HEK293 (cell line): ENCODE data around the gene OR1Q1.

Source experiments
- CTCF ChIA-PET: fragments of 350-600 bp; formaldehyde crosslinking; extraction: SDS; loops from one replicate; lab custom pipeline; 2021; ENCODE audit warnings: antibody characterized with exemption; lab: Yijun Ruan, JAX
- POLR2A ChIA-PET: fragments of 300-600 bp; formaldehyde crosslinking; extraction: SDS; loops from one replicate; lab custom pipeline; 2020; ENCODE audit warnings: antibody characterized with exemption, inconsistent platforms; lab: Yijun Ruan, JAX
- H3K27ac ChIP-seq: fragments of 200-500 bp; sonication (Bioruptor generic); 2 replicates; pipeline ENCODE4 v1.5.1; 2014; ENCODE audit warnings: low read depth, low read length, control low read depth, inconsistent platforms; ENCODE audit errors: extremely low read depth
- H3K36me3 ChIP-seq, 2 experiments: fragments of 200-500 bp in 1 of 2; sonication (Bioruptor generic) in 1 of 2; 1 replicate in 1 of 2; 2 replicates in 1 of 2; pipeline ENCODE4 v1.5.1; 2014 to 2017; ENCODE audit warnings: inconsistent platforms in 2 of 2, low read length in 2 of 2; ENCODE audit not compliant: control insufficient read depth in 2 of 2, insufficient read depth in 1 of 2
- H3K4me1 ChIP-seq: fragments of 200-500 bp; sonication (Bioruptor generic); 2 replicates; pipeline ENCODE4 v1.5.1; 2014; ENCODE audit warnings: mild to moderate bottlenecking, low read length, inconsistent platforms; ENCODE audit not compliant: control insufficient read depth, insufficient read depth
- H3K4me3 ChIP-seq: 2 replicates; pipeline ENCODE4 v1.5.1; 2011; ENCODE audit warnings: low read depth, mild to moderate bottlenecking, control low read depth, low read length, moderate library complexity
- H3K9me3 ChIP-seq: fragments of 200-500 bp; sonication (Bioruptor generic); 2 replicates; pipeline ENCODE4 v1.5.1; 2014; ENCODE audit warnings: low read depth, low read length, inconsistent platforms; ENCODE audit not compliant: control insufficient read depth, insufficient read depth
- GLI4 ChIP-seq: fragments of 450-650 bp; formaldehyde crosslinking; IDR thresholded peaks from 2 replicates; pipeline ENCODE4 v1.5.1; 2016; ENCODE audit warnings: missing biosample characterization, missing genetic modification characterization
- SALL2 ChIP-seq: fragments of 450-650 bp; formaldehyde crosslinking; IDR thresholded peaks from 2 replicates; pipeline ENCODE4 v1.5.0; 2017; ENCODE audit warnings: missing biosample characterization, mild to moderate bottlenecking, missing genetic modification characterization, borderline replicate concordance
- SP2 ChIP-seq: fragments of 450-650 bp; formaldehyde crosslinking; IDR thresholded peaks from 2 replicates; pipeline ENCODE4 v1.5.1; 2016; ENCODE audit warnings: missing biosample characterization, missing genetic modification characterization
- YY2 ChIP-seq: fragments of 450-650 bp; formaldehyde crosslinking; IDR thresholded peaks from 2 replicates; pipeline ENCODE4 v1.5.1; 2016; ENCODE audit warnings: missing biosample characterization, missing genetic modification characterization
- ZBTB8A ChIP-seq: fragments of 450-650 bp; formaldehyde crosslinking; IDR thresholded peaks from 2 replicates; pipeline ENCODE4 v1.5.1; 2016; ENCODE audit warnings: missing biosample characterization, missing genetic modification characterization
- ZNF114 ChIP-seq: fragments of 450-650 bp; formaldehyde crosslinking; IDR thresholded peaks from 2 replicates; pipeline ENCODE4 v1.5.0; 2017; ENCODE audit warnings: missing biosample characterization, missing genetic modification characterization
- ZNF157 ChIP-seq: fragments of 450-650 bp; formaldehyde crosslinking; IDR thresholded peaks from 2 replicates; pipeline ENCODE4 v1.5.1; 2016; ENCODE audit warnings: missing biosample characterization, missing genetic modification characterization
- ZNF16 ChIP-seq: fragments of 450-650 bp; formaldehyde crosslinking; IDR thresholded peaks from 2 replicates; pipeline ENCODE4 v1.5.1; 2016; ENCODE audit warnings: low read depth, missing biosample characterization, missing genetic modification characterization
- ZNF23 ChIP-seq: fragments of 450-650 bp; formaldehyde crosslinking; IDR thresholded peaks from 2 replicates; pipeline ENCODE4 v1.5.1; 2016; ENCODE audit warnings: missing biosample characterization, missing genetic modification characterization, borderline replicate concordance
- ZNF292 ChIP-seq: fragments of 450-650 bp; formaldehyde crosslinking; IDR thresholded peaks from 2 replicates; pipeline ENCODE4 v1.5.1; 2016; ENCODE audit warnings: low read depth, missing biosample characterization, missing genetic modification characterization, borderline replicate concordance
- ZNF48 ChIP-seq: fragments of 450-650 bp; formaldehyde crosslinking; IDR thresholded peaks from 2 replicates; pipeline ENCODE4 v1.5.1; 2016; ENCODE audit warnings: missing biosample characterization, missing genetic modification characterization
- ZNF529 ChIP-seq: fragments of 450-650 bp; formaldehyde crosslinking; IDR thresholded peaks from 2 replicates; pipeline ENCODE4 v1.5.1; 2017; ENCODE audit warnings: missing genetic modification characterization, missing biosample characterization; ENCODE audit not compliant: insufficient replicate concordance
- ZNF596 ChIP-seq: fragments of 450-650 bp; IDR thresholded peaks from 2 replicates; pipeline ENCODE4 v1.5.0; 2018; ENCODE audit warnings: missing biosample characterization, mild to moderate bottlenecking, missing genetic modification characterization, moderate library complexity
- ZNF623 ChIP-seq: fragments of 450-650 bp; formaldehyde crosslinking; IDR thresholded peaks from 2 replicates; pipeline ENCODE4 v1.5.1; 2016; ENCODE audit warnings: missing biosample characterization, missing genetic modification characterization
- ZNF624 ChIP-seq: fragments of 450-650 bp; formaldehyde crosslinking; IDR thresholded peaks from 2 replicates; pipeline ENCODE4 v1.5.1; 2017; ENCODE audit warnings: missing biosample characterization, missing genetic modification characterization
- ZNF776 ChIP-seq: fragments of 450-650 bp; formaldehyde crosslinking; IDR thresholded peaks from 2 replicates; pipeline ENCODE4 v1.5.0; 2017; ENCODE audit warnings: missing biosample characterization, missing genetic modification characterization, borderline replicate concordance
- ZNF792 ChIP-seq: fragments of 450-650 bp; formaldehyde crosslinking; IDR thresholded peaks from 2 replicates; pipeline ENCODE4 v1.5.1; 2016; ENCODE audit warnings: missing biosample characterization, missing genetic modification characterization
- TF ChIP-seq, protein P1 (sequence below): fragments of 450-650 bp; formaldehyde crosslinking; IDR thresholded peaks from 2 replicates; pipeline ENCODE4 v1.5.1; 2017; ENCODE audit warnings: missing biosample characterization, missing genetic modification characterization
- TF ChIP-seq, protein P2 (sequence below): fragments of 450-650 bp; formaldehyde crosslinking; IDR thresholded peaks from 2 replicates; pipeline ENCODE4 v1.5.1; 2016; ENCODE audit warnings: missing biosample characterization, missing genetic modification characterization
- TF ChIP-seq, protein P3 (sequence below): fragments of 450-650 bp; formaldehyde crosslinking; IDR thresholded peaks from 2 replicates; pipeline ENCODE4 v1.5.1; 2017; ENCODE audit warnings: missing biosample characterization, missing genetic modification characterization
- TF ChIP-seq, protein P4 (sequence below): fragments of 450-650 bp; formaldehyde crosslinking; IDR thresholded peaks from 2 replicates; pipeline ENCODE4 v1.5.1; 2016; ENCODE audit warnings: missing biosample characterization, missing genetic modification characterization
- TF ChIP-seq, protein P5 (sequence below): fragments of 450-650 bp; formaldehyde crosslinking; IDR thresholded peaks from 2 replicates; pipeline ENCODE4 v1.5.1; 2016; ENCODE audit warnings: missing biosample characterization, missing genetic modification characterization, borderline replicate concordance

Gene OR1Q1

DNA sequence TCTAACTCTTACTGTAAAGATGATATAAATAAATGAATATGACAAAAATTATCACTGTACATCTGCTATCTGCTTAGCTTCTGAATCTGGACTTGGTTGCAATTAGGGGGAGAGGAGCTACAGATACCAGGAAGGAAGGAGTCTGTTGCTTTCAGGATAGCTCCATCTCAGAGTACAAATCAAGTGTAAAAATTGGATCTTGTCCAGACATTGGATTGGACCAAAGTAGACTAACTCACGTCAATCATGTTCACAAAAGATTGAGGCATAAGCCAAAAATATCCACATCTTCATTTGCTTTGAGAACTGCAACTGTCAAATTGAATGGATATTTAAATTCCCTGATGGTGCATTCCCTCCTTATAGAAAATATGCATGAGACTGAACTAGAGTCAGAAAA is 8.8 kb upstream of the OR1Q1 start (continued):
- TF ChIP-seq ZNF114 (tag by site-specific recombination) (no peak), ZBTB8A (no peak), ZNF792 (tag by site-specific recombination) (no peak), ZNF23 (tag by site-specific recombination) (no peak), ZNF292 (no peak), ZNF157 (tag by site-specific recombination) (no peak)
- TF ChIP-seq, protein P1, sequence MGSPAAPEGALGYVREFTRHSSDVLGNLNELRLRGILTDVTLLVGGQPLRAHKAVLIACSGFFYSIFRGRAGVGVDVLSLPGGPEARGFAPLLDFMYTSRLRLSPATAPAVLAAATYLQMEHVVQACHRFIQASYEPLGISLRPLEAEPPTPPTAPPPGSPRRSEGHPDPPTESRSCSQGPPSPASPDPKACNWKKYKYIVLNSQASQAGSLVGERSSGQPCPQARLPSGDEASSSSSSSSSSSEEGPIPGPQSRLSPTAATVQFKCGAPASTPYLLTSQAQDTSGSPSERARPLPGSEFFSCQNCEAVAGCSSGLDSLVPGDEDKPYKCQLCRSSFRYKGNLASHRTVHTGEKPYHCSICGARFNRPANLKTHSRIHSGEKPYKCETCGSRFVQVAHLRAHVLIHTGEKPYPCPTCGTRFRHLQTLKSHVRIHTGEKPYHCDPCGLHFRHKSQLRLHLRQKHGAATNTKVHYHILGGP (tag by site-specific recombination) = no peak

DNA sequence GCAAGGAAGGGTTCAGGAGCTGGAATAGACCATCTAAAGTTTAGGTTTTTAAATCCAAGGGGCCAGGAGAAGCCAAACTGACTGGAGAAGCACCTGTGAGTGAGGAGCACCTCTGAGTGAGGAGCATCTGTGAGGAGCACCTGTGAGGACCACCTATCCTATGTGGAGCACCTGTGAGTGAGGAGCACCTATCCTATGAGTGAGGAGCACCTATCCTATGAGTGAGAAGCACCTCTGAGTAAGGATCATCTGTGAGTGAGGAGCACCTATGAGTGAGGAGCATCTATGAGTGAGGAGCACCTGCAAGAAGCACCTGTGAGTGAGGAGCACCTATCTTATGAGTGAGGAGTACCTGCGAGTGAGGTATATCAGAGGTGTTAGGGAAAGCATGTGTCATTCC is 8.0 kb upstream of the OR1Q1 start:
- ChIA-PET CTCF (interaction anchor here (0.5 kb wide), 1 partner anchor 205 kb away, joined by 7 read pairs; no protein-coding TSS in a partner anchor), POLR2A (no interaction called here)
- H3K36me3 ChIP-seq = no peaks in the 10 kb centered on the region
- TF ChIP-seq ZNF624 (tag by site-specific recombination) = no peak
- TF ChIP-seq, protein P2, sequence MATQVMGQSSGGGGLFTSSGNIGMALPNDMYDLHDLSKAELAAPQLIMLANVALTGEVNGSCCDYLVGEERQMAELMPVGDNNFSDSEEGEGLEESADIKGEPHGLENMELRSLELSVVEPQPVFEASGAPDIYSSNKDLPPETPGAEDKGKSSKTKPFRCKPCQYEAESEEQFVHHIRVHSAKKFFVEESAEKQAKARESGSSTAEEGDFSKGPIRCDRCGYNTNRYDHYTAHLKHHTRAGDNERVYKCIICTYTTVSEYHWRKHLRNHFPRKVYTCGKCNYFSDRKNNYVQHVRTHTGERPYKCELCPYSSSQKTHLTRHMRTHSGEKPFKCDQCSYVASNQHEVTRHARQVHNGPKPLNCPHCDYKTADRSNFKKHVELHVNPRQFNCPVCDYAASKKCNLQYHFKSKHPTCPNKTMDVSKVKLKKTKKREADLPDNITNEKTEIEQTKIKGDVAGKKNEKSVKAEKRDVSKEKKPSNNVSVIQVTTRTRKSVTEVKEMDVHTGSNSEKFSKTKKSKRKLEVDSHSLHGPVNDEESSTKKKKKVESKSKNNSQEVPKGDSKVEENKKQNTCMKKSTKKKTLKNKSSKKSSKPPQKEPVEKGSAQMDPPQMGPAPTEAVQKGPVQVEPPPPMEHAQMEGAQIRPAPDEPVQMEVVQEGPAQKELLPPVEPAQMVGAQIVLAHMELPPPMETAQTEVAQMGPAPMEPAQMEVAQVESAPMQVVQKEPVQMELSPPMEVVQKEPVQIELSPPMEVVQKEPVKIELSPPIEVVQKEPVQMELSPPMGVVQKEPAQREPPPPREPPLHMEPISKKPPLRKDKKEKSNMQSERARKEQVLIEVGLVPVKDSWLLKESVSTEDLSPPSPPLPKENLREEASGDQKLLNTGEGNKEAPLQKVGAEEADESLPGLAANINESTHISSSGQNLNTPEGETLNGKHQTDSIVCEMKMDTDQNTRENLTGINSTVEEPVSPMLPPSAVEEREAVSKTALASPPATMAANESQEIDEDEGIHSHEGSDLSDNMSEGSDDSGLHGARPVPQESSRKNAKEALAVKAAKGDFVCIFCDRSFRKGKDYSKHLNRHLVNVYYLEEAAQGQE (tag by site-specific recombination) = no peak
- TF ChIP-seq ZNF596 (tag by site-specific recombination) = no peak
- TF ChIP-seq, protein P3, sequence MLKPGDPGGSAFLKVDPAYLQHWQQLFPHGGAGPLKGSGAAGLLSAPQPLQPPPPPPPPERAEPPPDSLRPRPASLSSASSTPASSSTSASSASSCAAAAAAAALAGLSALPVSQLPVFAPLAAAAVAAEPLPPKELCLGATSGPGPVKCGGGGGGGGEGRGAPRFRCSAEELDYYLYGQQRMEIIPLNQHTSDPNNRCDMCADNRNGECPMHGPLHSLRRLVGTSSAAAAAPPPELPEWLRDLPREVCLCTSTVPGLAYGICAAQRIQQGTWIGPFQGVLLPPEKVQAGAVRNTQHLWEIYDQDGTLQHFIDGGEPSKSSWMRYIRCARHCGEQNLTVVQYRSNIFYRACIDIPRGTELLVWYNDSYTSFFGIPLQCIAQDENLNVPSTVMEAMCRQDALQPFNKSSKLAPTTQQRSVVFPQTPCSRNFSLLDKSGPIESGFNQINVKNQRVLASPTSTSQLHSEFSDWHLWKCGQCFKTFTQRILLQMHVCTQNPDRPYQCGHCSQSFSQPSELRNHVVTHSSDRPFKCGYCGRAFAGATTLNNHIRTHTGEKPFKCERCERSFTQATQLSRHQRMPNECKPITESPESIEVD (tag by site-specific recombination) = no peak
- H3K4me1 ChIP-seq = no peaks in the 10 kb centered on the region
- H3K9me3 ChIP-seq = no peaks in the 10 kb centered on the region
- H3K27ac ChIP-seq = no peak overlapping the region
- no peak overlapping the region for H3K4me3 ChIP-seq

DNA sequence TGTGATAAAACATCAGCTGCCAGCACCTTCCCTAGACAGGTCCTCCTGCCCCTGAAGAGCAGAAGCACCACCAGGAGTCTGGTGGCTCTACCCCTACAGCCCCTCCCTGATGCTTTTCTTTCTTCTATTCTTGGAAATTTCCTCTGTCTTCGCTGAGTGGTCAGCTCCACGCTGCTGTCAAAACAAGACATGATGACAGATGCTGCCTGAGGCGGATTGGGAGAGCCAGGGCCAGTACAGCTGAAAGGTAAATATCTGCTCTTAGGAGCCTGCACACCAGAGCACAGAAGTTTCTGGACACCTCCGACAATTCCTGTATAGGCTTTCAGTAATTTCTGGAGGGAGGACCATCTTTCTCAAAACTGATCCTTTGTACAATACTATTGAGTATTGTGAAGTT is 4.7 kb upstream of the OR1Q1 start:
- CTCF ChIA-PET = interaction anchor here (0.8 kb wide), 1 partner anchor 146 kb away, joined by 3 read pairs; no protein-coding TSS in a partner anchor
- Histone ChIP-seq H3K27ac (no peak overlapping the region), H3K4me1 (no peaks in the 10 kb centered on the region), H3K36me3 (no peaks in the 10 kb centered on the region), H3K9me3 (no peaks in the 10 kb centered on the region), H3K4me3 (no peak overlapping the region)
- POLR2A ChIA-PET = no interaction called here
- TF ChIP-seq GLI4 (tag by site-specific recombination) = no peak
- TF ChIP-seq, protein P4, sequence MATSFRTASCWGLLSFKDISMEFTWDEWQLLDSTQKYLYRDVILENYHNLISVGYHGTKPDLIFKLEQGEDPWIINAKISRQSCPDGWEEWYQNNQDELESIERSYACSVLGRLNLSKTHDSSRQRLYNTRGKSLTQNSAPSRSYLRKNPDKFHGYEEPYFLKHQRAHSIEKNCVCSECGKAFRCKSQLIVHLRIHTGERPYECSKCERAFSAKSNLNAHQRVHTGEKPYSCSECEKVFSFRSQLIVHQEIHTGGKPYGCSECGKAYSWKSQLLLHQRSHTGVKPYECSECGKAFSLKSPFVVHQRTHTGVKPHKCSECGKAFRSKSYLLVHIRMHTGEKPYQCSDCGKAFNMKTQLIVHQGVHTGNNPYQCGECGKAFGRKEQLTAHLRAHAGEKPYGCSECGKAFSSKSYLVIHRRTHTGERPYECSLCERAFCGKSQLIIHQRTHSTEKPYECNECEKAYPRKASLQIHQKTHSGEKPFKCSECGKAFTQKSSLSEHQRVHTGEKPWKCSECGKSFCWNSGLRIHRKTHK (tag by site-specific recombination) = no peak
- no peak for TF ChIP-seq ZNF776
- TF ChIP-seq, protein P5, sequence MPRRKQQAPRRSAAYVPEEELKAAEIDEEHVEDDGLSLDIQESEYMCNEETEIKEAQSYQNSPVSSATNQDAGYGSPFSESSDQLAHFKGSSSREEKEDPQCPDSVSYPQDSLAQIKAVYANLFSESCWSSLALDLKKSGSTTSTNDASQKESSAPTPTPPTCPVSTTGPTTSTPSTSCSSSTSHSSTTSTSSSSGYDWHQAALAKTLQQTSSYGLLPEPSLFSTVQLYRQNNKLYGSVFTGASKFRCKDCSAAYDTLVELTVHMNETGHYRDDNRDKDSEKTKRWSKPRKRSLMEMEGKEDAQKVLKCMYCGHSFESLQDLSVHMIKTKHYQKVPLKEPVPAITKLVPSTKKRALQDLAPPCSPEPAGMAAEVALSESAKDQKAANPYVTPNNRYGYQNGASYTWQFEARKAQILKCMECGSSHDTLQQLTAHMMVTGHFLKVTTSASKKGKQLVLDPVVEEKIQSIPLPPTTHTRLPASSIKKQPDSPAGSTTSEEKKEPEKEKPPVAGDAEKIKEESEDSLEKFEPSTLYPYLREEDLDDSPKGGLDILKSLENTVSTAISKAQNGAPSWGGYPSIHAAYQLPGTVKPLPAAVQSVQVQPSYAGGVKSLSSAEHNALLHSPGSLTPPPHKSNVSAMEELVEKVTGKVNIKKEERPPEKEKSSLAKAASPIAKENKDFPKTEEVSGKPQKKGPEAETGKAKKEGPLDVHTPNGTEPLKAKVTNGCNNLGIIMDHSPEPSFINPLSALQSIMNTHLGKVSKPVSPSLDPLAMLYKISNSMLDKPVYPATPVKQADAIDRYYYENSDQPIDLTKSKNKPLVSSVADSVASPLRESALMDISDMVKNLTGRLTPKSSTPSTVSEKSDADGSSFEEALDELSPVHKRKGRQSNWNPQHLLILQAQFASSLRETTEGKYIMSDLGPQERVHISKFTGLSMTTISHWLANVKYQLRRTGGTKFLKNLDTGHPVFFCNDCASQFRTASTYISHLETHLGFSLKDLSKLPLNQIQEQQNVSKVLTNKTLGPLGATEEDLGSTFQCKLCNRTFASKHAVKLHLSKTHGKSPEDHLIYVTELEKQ (tag by site-specific recombination) = no peak
- TF ChIP-seq ZNF623 (tag by site-specific recombination) = no peak
- TF ChIP-seq SALL2 (tag by site-specific recombination) = no peak
- TF ChIP-seq ZNF23 (tag by site-specific recombination) = no peak
- no peak for TF ChIP-seq SP2 (tag by site-specific recombination)
- TF ChIP-seq ZNF48 (tag by site-specific recombination) = no peak
- no peak for TF ChIP-seq YY2 (tag by site-specific recombination)
- no peak for TF ChIP-seq ZNF529 (tag by site-specific recombination)
- no peak for TF ChIP-seq ZNF16 (tag by site-specific recombination)
